Stimulated activated CD8-positive, alpha-beta memory T cell treated with anti-CD3 and anti-CD28 coated beads, Interleukin-4, amount 100 ng/mL, for 24 hours (primary cell): ENCODE results near the gene TSPAN31.

Experiments used
- DNase-seq: peaks from one replicate; pipeline ENCODE4 v3.0.0-alpha.2; 2020; ENCODE audit warnings: low read depth

The TSPAN31 gene

GRCh38 chr12:57735952-57736740 is 8.7 kb upstream of the TSPAN31 start:
- DNase-seq: no peak

DNA sequence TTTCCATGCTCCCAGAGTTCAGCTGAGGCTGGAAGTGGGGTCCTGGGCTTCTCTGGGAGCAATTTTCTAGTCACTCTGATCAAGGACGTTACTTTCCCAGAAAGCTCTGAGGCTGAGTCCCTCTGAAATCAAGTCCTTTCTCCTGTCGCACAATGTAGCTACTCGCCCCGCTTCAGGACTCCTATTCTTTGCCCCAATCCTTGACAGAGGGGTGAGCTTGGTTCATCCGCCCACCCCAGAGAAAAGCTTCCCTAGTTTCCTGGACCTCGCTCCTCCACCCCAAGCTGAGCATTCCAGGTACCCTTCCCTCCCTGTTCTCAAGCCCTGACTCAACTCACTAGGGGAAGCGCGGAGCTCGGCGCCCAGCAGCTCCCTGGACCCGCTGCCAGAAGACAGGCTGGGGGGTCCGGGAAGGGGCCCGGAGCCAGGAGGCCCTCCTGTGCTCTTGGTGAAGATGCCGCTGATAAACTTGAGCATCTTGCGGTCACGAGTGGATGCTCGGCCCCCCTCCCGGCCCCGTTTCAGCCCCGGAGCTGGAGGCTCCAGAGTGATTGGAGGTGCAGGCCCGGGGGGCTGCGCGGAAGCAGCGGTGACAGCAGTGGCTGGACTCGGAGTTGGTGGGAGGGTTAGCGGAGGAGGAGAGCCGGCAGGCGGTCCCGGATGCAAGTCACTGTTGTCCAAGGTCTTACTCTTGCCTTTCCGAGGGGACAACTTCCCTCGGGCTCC is 7.9 kb upstream of the TSPAN31 start:
- DNase-seq: no peak

DNA sequence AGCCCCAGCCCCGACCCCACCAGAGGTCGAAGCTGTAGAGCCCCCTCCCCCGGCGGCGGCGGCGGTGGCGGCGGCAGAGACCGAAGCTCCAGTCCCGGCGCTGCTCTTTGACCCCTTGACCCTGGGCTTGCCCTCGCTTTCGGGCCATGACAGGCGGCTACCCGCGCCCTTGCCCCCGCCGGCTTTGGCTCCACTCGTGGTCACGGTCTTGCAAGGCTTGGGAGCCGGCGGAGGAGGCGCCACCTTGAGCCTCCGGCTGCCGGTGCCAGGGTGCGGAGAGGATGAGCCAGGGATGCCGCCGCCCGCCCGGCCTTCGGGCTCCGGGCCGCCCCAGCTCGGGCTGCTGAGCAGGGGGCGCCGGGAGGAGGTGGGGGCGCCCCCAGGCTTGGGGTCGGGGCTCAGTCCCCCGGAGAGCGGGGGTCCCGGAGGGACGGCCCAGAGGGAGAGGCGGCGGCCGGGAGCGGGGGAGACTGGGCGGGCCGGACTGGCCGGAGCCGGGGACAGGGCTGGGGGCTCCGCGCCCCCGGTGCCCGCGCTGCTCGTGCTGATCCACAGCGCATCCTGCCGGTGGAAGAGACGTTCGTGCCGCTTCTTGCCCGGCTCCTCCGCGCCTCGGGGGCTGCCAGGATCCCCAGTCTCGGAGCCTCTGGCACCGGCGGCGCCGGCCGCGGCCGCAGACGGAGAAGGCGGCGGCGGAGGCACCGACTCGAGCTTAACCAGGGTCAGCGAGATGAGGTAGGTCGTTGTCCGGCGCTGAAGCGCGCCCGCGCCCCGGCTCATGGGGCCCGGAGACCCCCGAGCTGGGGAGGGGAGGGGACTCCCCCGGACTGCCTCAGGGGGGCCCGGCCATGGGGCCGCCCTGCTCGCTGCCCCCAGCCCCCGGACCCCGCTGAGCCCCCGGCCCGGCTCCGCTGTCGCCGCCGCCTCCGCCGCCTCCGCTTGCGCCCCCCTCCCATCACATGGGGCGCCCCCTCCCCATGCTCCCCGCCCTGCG is 7.1 kb upstream of the TSPAN31 start:
- DNase-seq: no peak

GRCh38 chr12:57738661-57739237 is 6.1 kb upstream of the TSPAN31 start, which contains the start of gene AGAP2:
Gene AGAP2 (minus strand): TSS chr12:57738742. CDS start chr12:57738246, 496 bp downstream.
- DNase-seq: no peak

GRCh38 chr12:57739387-57739786 is 5.5 kb upstream of the TSPAN31 start:
- DNase-seq: no peak

GRCh38 chr12:57739914-57740538 is 4.8 kb upstream of the TSPAN31 start:
- no peak for DNase-seq

GRCh38 chr12:57740656-57741412 is 4.0 kb upstream of the TSPAN31 start:
- peak; percentile 64 for DNase-seq

DNA sequence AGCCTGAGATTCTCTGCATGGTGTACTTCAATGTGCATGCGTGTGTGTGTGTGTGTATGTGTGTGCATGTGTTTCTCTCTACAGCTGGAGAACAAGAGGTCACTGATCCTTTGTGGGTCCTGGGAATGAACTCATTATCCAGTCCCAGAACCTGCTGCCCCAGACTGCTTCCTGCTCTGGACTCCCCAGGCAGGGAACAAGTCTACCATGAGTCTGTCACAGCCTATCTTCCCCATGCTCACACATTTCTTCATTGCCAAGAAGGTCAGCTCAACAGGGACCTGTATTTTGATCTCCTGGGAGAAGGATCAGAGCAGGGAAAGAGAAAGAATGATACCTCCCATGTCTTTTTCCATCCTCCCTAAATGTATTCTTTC is 3.4 kb upstream of the TSPAN31 start:
- no peak for DNase-seq

- peak; percentile 68 for DNase-seq
These were observed 2.7 kb upstream of the TSPAN31 start for GRCh38 chr12:57741844-57742738.

GRCh38 chr12:57743769-57744168 is 1.1 kb upstream of the TSPAN31 start:
- no peak for DNase-seq

GRCh38 chr12:57744194-57744776 is 554 bp upstream of the TSPAN31 start:
- DNase-seq: peak; percentile 58

DNA sequence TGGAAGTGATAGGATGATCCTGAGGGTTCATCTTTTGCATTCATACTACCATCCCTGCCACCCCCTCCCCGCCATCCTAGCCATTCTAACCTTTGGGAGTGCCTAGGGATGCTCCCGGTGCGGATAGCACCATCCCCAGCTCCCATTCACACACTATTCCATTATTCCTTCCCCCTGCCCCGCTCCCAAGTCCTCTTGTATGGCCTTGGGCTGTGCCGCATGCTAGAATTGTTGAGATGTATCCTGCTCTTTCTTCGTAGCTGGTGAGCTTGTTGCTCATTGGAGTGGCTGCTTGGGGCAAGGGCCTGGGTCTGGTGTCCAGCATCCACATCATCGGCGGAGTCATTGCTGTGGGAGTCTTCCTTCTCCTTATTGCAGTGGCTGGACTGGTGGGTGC is 644 bp downstream of the TSPAN31 start:
- DNase-seq: no peak

DNA sequence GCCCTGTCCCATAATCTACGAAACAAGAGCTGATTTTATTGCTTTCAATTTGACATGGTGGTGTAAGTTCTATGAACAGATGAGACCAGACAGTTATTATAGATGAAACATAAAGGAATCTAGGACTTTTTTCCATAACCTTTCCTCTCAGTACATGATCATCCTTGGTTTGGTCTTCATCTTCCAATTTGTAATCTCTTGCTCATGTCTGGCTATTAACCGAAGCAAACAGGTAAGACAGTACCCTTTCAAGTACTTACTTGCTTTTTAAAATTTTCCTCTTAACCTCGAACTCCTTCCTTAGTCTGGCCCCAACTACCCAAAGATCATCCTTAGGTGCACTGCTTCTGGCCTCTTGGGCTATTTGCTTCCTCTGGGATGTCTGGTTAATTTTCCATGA is 1.2 kb downstream of the TSPAN31 start:
- DNase-seq: no peak

GRCh38 chr12:57749061-57749460 is 4.2 kb downstream of the TSPAN31 start:
- no peak for DNase-seq

- no peak for DNase-seq
These were observed 6.0 kb downstream of the TSPAN31 start for GRCh38 chr12:57750561-57751431.

GRCh38 chr12:57751432-57751787 is 6.6 kb downstream of the TSPAN31 start:
- no peak for DNase-seq

DNA sequence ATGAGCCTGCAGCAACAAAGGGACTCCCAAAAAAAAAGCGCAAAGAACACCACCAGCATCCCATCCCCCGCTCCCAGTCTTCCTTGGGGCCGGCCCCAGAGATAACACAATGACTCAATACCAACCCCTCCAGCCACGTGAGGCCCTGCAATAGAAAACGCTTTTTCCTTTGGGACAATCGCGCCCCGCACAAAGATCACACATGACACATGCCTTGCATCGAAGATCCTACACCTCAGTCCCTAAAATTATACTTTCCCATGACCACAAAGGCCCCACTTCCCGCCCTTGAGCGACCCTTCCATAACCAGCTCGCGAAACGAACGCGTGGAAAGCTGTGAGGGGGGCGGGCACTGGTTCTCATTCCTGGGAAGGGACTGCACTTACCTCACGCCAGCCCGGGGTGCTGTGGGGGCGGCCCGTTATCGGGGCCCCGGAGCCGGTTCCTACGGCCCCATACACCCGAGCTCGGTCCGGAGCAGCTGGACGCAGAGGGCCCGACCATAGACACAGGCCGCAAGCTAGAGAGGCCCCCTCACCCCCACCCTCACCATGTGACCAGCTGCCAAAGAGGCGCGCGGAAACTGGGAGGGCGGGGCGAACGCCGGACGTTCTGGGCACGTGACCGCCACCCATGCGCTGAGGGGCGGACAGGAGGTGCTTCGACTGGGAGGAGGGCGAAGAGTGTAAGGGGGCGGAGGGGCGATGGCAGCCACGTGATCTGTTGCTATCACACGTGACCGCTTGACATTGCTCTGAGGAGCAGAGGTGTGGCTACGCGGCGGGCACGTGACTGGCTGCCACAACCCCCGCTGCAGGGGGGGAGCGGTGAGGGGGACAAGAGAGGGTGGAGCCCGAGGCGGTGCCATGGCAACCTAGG is 7.2 kb downstream of the TSPAN31 start, which contains the start of gene CDK4:
TSS of gene CDK4 (minus strand) at position 523 of the 880 bp plus-strand sequence. CDS start 593 bp downstream, outside the sequence.
- peak; percentile 98 for DNase-seq
